ENCODE data around the gene ANKRD16. TPM values are rescaled to one million over a fixed set of nuclear protein-coding genes. Genes with fewer than 3 reads are reported as not detected.
A peak's percentile ranks its signal among the peaks of the same experiment; 100 is the strongest.

Gene ANKRD16
- total and polyA plus RNA-seq, 5 donors from 2014 or later = 3.1 to 6.3 (median 3.7) TPM

DNA sequence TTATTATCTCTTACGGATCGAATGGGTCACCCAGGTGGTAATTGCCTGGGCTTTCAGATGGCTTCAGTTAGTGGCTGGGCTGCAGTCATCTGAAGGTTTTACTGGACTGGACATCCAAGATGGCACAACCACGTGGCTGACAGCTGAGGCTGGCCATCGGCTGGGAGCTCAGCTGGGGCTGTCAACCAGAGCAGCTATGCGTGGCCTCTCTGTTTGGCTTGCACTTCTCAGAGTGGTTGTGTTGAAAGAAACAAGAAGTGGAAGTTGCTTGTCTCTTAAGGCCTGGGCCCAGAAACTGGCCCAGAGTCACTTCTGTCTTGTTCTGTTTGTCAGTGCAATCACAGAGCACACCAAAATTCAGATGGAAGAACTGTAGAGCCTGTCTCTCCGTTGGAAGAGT lies 70.8 kb downstream of the ANKRD16 start:
- H3K9me3 Mint-ChIP-seq = no peaks in the 10 kb centered on the region
- Histone ChIP-seq H3K27me3 (ENCODE audit: control insufficient read depth, insufficient read depth, low read length) (no peaks in the 10 kb centered on the region), H3K4me1 (ENCODE audit: control insufficient read depth, insufficient read depth, low read length, poor library complexity, severe bottlenecking) (peaks cover 14% of the 10 kb centered on the region), H3K27ac (ENCODE audit: insufficient read depth, low read length, poor library complexity, severe bottlenecking) (no peak overlapping the region), H3K9me3 (ENCODE audit: control insufficient read depth in 2 of 2, low read length in 2 of 2) (no peaks in the 10 kb centered on the region), H3K36me3 (ENCODE audit: control insufficient read depth, insufficient read depth, low read length) (no peaks in the 10 kb centered on the region), H3K4me3 (ENCODE audit: low read depth, low read length) (no peak overlapping the region)
- peaks cover 9 to 27% (median 17%) of the 10 kb centered on the region in 4 donors for H3K4me1 Mint-ChIP-seq
- DNase-seq = no peak
- H3K27me3 Mint-ChIP-seq = no peaks in the 10 kb centered on the region
- H3K4me3 Mint-ChIP-seq = peak overlapping the region in 1 of 4 donors; percentile 27
- peak overlapping the region in 1 of 3 donors; percentile 66 for H3K27ac Mint-ChIP-seq
- no peaks in the 10 kb centered on the region for H3K36me3 Mint-ChIP-seq
- ATAC-seq (ENCODE audit: low read depth in 2 of 2) = no peak

DNA sequence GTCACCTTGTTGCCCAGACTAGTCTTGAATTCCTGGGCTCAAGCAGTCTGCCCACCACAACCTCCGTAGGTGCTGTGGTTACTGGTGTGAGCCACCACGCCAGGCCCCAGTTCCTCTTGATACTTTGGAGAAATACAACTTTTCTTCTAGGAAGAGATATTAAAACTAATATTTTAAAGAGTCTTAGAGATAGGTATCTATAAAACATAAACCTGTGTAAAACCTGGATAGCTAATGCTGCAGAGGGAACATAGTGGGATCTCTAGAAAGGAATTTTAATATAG lies 71.7 kb downstream of the ANKRD16 start:
- H3K27ac Mint-ChIP-seq = peak overlapping the region in 1 of 3 donors; percentile 82
- Histone ChIP-seq H3K4me1 (ENCODE audit: control insufficient read depth, insufficient read depth, low read length, poor library complexity, severe bottlenecking) (peaks cover 14% of the 10 kb centered on the region), H3K36me3 (ENCODE audit: control insufficient read depth, insufficient read depth, low read length) (no peaks in the 10 kb centered on the region), H3K4me3 (ENCODE audit: low read depth, low read length) (no peak overlapping the region), H3K9me3 (ENCODE audit: control insufficient read depth in 2 of 2, low read length in 2 of 2) (no peaks in the 10 kb centered on the region), H3K27ac (ENCODE audit: insufficient read depth, low read length, poor library complexity, severe bottlenecking) (no peak overlapping the region), H3K27me3 (ENCODE audit: control insufficient read depth, insufficient read depth, low read length) (no peaks in the 10 kb centered on the region)
- no peak overlapping the region for H3K4me3 Mint-ChIP-seq
- H3K36me3 Mint-ChIP-seq = no peaks in the 10 kb centered on the region
- H3K4me1 Mint-ChIP-seq = peaks cover 9 to 28% (median 17%) of the 10 kb centered on the region in 4 donors
- H3K27me3 Mint-ChIP-seq = no peaks in the 10 kb centered on the region
- ATAC-seq (ENCODE audit: low read depth in 2 of 2) = no peak
- H3K9me3 Mint-ChIP-seq = no peaks in the 10 kb centered on the region
- no peak for DNase-seq

DNA sequence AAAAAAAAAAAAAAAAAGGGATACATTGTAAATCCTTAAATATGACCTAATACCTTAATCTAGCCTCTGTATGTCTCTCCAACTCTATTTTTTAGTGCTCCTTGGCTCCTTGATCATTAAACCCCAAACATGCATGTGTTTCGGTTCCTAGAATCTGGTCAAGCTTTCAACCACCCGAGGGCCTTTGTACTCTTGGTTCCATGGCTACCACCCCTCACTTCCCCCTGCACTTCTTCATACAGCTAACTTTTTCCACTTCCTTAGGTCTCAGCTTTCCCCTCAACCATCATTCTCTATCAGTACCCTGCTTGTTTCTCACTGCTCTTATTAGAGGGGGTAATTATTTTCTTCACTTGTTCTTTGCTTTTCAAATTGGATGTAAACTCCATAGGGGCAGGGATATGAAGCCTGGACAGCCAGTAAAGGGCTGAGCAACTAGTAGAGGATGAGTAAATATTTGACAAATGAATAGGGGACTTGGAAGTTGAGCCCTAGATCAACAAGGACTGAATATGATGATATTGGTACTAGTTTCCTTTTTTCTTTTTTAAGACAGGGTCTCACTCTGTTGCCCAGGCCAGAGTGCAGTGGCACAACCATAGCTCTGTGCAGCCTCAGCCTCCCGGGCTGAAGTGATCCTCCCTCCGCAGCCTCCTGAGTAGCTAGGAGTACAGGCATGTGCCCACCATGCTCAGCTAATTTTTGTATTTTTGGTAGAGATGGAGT lies 72.2 kb downstream of the ANKRD16 start:
- Histone ChIP-seq H3K4me3 (ENCODE audit: low read depth, low read length) (no peak overlapping the region), H3K9me3 (ENCODE audit: control insufficient read depth in 2 of 2, low read length in 2 of 2) (no peaks in the 10 kb centered on the region), H3K36me3 (ENCODE audit: control insufficient read depth, insufficient read depth, low read length) (no peaks in the 10 kb centered on the region), H3K27ac (ENCODE audit: insufficient read depth, low read length, poor library complexity, severe bottlenecking) (no peak overlapping the region), H3K27me3 (ENCODE audit: control insufficient read depth, insufficient read depth, low read length) (no peaks in the 10 kb centered on the region), H3K4me1 (ENCODE audit: control insufficient read depth, insufficient read depth, low read length, poor library complexity, severe bottlenecking) (peaks cover 15% of the 10 kb centered on the region)
- Mint-ChIP-seq H3K4me1 (peaks cover 9 to 28% (median 17%) of the 10 kb centered on the region in 4 donors), H3K36me3 (no peaks in the 10 kb centered on the region), H3K4me3 (peak overlapping the region in 2 of 4 donors; percentile 52 to 62), H3K27ac (peak overlapping the region; percentile 54 to 82 (median 70)), H3K9me3 (no peaks in the 10 kb centered on the region), H3K27me3 (peaks cover under 1% of the 10 kb centered on the region)
- DNase-seq = no peak
- no peak for ATAC-seq (ENCODE audit: low read depth in 2 of 2)

DNA sequence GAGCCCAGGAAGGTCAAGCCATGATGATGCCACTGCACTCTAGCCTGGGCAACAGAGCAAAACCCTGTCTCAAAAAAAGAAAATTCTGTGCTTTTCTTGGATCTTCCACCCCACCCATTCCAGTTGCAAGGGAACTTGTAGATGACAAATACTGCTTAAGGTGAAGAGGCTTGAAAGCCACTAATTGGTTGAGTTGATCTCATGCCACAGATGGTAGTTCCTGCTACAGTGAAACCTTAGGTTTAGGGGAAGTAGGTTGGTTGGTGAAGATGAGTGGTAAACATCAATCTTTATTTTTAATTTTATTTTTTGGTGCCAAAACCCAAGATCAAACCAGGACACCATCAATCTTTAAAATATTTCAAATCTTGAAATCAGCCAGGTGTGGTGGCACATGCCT lies 73.5 kb downstream of the ANKRD16 start:
- Mint-ChIP-seq H3K27me3 (peaks cover 5% of the 10 kb centered on the region), H3K4me1 (peaks cover 18 to 40% (median 29%) of the 10 kb centered on the region in 4 donors), H3K36me3 (no peaks in the 10 kb centered on the region), H3K4me3 (no peak overlapping the region), H3K9me3 (no peaks in the 10 kb centered on the region), H3K27ac (peak overlapping the region in 1 of 3 donors; percentile 86)
- Histone ChIP-seq H3K27ac (ENCODE audit: insufficient read depth, low read length, poor library complexity, severe bottlenecking) (no peak overlapping the region), H3K9me3 (ENCODE audit: control insufficient read depth in 2 of 2, low read length in 2 of 2) (no peaks in the 10 kb centered on the region), H3K27me3 (ENCODE audit: control insufficient read depth, insufficient read depth, low read length) (no peaks in the 10 kb centered on the region), H3K4me1 (ENCODE audit: control insufficient read depth, insufficient read depth, low read length, poor library complexity, severe bottlenecking) (peaks cover 28% of the 10 kb centered on the region), H3K4me3 (ENCODE audit: low read depth, low read length) (no peak overlapping the region), H3K36me3 (ENCODE audit: control insufficient read depth, insufficient read depth, low read length) (no peaks in the 10 kb centered on the region)
- no peak for ATAC-seq (ENCODE audit: low read depth in 2 of 2)
- DNase-seq = peak in 1 of 3 donors; percentile 43

DNA sequence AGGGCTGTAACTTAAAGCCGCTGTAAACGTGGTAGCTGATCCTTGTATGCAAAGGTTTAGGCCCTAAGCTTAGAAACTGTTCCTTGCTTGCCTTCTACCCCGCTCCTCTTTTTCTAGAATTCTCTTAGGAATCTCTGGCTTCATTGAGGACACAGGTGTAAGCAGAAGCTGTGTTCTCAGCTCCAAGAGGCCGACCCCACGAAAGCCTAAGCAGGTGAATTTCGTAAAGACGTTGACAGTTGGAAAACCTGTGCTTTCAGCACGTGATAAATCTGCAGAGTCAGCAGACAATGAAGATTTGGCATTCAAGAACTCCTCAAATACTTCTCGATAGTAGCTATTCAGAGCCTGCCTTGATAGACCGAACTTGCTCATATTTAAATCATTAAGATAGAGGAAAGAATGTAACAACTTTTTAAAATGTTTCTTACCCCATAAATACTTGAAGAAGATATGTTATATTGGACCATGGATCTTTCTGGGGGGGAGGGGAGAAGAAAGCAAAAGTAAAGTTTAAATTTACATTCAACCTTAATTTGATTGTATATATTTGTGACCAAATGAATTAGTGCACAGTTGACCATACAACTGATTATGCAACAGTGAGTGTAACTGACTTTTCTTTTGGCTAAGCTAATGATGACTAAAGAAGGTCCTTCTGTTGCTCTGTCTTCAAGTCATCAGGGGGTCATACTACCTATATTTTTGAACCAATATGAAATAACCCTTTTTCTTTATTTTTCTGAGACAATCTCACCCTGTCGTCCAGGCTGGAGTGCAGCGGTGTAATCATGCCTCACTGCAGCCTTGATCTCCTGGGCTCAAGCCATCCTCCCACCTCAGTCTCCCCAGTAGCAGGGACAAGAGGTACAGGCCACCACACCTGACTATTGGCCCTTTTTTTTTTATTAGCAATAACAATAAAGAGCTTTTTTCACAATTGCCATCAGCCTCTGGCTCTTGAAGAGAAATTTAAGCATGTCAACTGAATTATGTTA lies 75.3 kb downstream of the ANKRD16 start:
- Mint-ChIP-seq H3K27ac (peak overlapping the region; percentile 76 to 96 (median 95)), H3K4me1 (peaks cover 33 to 55% (median 40%) of the 10 kb centered on the region in 4 donors), H3K9me3 (no peaks in the 10 kb centered on the region), H3K27me3 (peaks cover 5% of the 10 kb centered on the region), H3K36me3 (peaks cover 1% of the 10 kb centered on the region), H3K4me3 (peak overlapping the region; percentile 84 to 99 (median 90))
- Histone ChIP-seq H3K9me3 (ENCODE audit: control insufficient read depth in 2 of 2, low read length in 2 of 2) (no peaks in the 10 kb centered on the region), H3K4me3 (ENCODE audit: low read depth, low read length) (peak overlapping the region; percentile 94), H3K27ac (ENCODE audit: insufficient read depth, low read length, poor library complexity, severe bottlenecking) (peak overlapping the region; percentile 97), H3K27me3 (ENCODE audit: control insufficient read depth, insufficient read depth, low read length) (no peaks in the 10 kb centered on the region), H3K36me3 (ENCODE audit: control insufficient read depth, insufficient read depth, low read length) (no peaks in the 10 kb centered on the region), H3K4me1 (ENCODE audit: control insufficient read depth, insufficient read depth, low read length, poor library complexity, severe bottlenecking) (peaks cover 46% of the 10 kb centered on the region)
- no peak for DNase-seq
- ATAC-seq (ENCODE audit: low read depth in 2 of 2) = no peak

DNA sequence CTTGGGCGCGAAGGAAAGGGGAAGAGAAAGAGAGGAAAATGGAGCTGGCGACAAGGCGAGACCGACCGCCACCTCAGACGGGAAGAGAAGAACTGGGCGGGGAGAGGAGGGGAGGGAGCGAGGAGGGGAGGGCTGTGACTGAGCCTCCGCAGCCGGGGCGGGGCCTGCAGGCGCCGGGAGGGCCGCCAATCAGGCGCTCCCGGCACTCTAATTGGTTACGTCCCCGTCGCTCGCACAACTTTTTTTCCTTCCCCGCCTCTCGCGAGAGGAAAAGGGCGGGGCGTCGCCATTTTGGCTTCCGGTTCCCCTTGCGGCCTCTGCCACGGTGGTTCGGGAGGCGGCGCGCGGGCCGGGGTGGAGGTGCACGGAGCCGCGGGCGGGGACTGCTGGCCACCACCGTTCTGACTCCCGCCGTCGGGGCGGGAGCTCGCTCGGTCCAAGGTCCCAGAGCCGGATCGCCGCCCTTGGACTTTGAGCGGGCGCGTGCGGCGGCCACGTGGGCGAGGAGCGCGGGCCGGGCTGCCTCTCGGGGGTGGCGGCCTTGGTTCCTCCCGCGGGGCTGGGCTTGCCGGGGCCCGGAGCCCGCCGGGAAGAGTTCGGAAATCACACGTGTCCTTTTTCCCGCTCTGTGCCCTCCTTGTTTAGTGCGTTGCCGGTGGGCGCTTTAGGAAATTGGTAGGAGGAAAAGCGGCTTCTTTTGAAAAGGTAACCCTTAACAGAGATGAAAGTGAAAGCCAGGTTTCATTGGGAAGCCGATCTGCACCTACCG lies 76.2 kb downstream of the ANKRD16 start, which contains the start of gene GDI2:
Gene GDI2 (minus strand): TSS at position 94 of the 769 bp plus-strand sequence. CDS start 176 bp downstream, outside the sequence.
- peak within 1 kb of the TSS; percentile 89 to 99 (median 96) for H3K4me3 Mint-ChIP-seq
- Histone ChIP-seq H3K27ac (ENCODE audit: insufficient read depth, low read length, poor library complexity, severe bottlenecking) (peak within 1 kb of the TSS; percentile 97), H3K9me3 (ENCODE audit: control insufficient read depth in 2 of 2, low read length in 2 of 2) (no peaks in the 10 kb centered on the region), H3K4me1 (ENCODE audit: control insufficient read depth, insufficient read depth, low read length, poor library complexity, severe bottlenecking) (peaks cover 54% of the 10 kb centered on the region), H3K27me3 (ENCODE audit: control insufficient read depth, insufficient read depth, low read length) (no peaks in the 10 kb centered on the region), H3K36me3 (ENCODE audit: control insufficient read depth, insufficient read depth, low read length) (no peaks in the 10 kb centered on the region), H3K4me3 (ENCODE audit: low read depth, low read length) (peak within 1 kb of the TSS; percentile 95)
- peaks cover 5% of the 10 kb centered on the region for H3K27me3 Mint-ChIP-seq
- DNase-seq (peak; percentile 95 to 97 (median 97)), ATAC-seq (ENCODE audit: low read depth in 2 of 2) (peak; percentile 92 to 94)
- no peaks in the 10 kb centered on the region for H3K9me3 Mint-ChIP-seq
- peaks cover 4% of the 10 kb centered on the region for H3K36me3 Mint-ChIP-seq
- peaks cover 36 to 64% (median 45%) of the 10 kb centered on the region in 4 donors for H3K4me1 Mint-ChIP-seq
- peak within 1 kb of the TSS; percentile 95 to 96 (median 95) for H3K27ac Mint-ChIP-seq

DNA sequence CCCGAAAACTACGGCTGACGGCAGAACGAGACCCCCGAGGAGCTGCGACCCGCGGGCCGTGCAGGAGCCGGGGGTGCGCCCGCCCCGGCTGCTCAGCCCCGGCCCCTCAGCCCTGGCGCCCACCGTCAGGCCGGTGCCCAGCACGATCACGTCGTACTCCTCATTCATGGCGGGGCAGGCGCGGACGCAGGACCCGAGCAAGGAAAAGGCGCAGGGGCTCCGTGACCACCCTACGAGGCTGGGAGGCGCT lies 76.7 kb downstream of the ANKRD16 start:
- H3K27me3 Mint-ChIP-seq = peaks cover 5% of the 10 kb centered on the region

More for the DNA sequence above, 76.7 kb downstream of the ANKRD16 start:
- DNase-seq (no peak), ATAC-seq (ENCODE audit: low read depth in 2 of 2) (peak; percentile 13 to 16)
- Mint-ChIP-seq H3K27ac (peak overlapping the region; percentile 93 to 96 (median 95)), H3K9me3 (no peaks in the 10 kb centered on the region), H3K4me1 (peaks cover 36 to 69% (median 46%) of the 10 kb centered on the region in 4 donors), H3K4me3 (peak overlapping the region; percentile 84 to 99 (median 90)), H3K36me3 (peaks cover 4% of the 10 kb centered on the region)
- H3K27ac ChIP-seq (ENCODE audit: insufficient read depth, low read length, poor library complexity, severe bottlenecking) = peak overlapping the region; percentile 97
- no peaks in the 10 kb centered on the region for H3K9me3 ChIP-seq (ENCODE audit: control insufficient read depth in 2 of 2, low read length in 2 of 2)
- H3K4me1 ChIP-seq (ENCODE audit: control insufficient read depth, insufficient read depth, low read length, poor library complexity, severe bottlenecking) = peaks cover 58% of the 10 kb centered on the region
- H3K27me3 ChIP-seq (ENCODE audit: control insufficient read depth, insufficient read depth, low read length) = no peaks in the 10 kb centered on the region
- H3K36me3 ChIP-seq (ENCODE audit: control insufficient read depth, insufficient read depth, low read length) = no peaks in the 10 kb centered on the region
- H3K4me3 ChIP-seq (ENCODE audit: low read depth, low read length) = peak overlapping the region; percentile 95
